ENCODE data around the gene GFY.
A peak's percentile ranks its signal among the peaks of the same experiment; 100 is the strongest.
"Not testable (repeated sequence)": the region's sequence is repeated elsewhere in the genome, so short reads cannot be mapped to it uniquely, and the experiment has no call there.

GFY gene

GRCh38 chr19:49469828-49470614 is 44.8 kb downstream of the GFY start:
- no peak for DNase-seq (ENCODE audit: low spot score)

GRCh38 chr19:49470615-49470978 is 45.4 kb downstream of the GFY start:
- no peak for DNase-seq (ENCODE audit: low spot score)

- DNase-seq (ENCODE audit: low spot score), result no peak
Measured at GRCh38 chr19:49472936-49473335, 47.7 kb downstream of the GFY start.

GRCh38 chr19:49473501-49473867 is 48.3 kb downstream of the GFY start:
- not testable (repeated sequence) for DNase-seq (ENCODE audit: low spot score)

- DNase-seq (ENCODE audit: low spot score), result peak; percentile 92
Measured at GRCh38 chr19:49473868-49474541, 48.8 kb downstream of the GFY start, which contains the start of gene FLT3LG. TSS of gene FLT3LG (plus strand) at chr19:49474215. CDS start at chr19:49474640, 425 bp downstream.

- no peak for DNase-seq (ENCODE audit: low spot score)
Measured at GRCh38 chr19:49474542-49474924, 49.3 kb downstream of the GFY start.

- DNase-seq (ENCODE audit: low spot score), result no peak
Measured at GRCh38 chr19:49475191-49475917, 50.2 kb downstream of the GFY start.

- no peak for DNase-seq (ENCODE audit: low spot score)
Measured at GRCh38 chr19:49475995-49476880, 51.0 kb downstream of the GFY start.
